GM18909 (cell line): ENCODE measurements around the gene OLFM1.

Experiments used
- ATAC-seq: cut with Tn5 transposase; IDR thresholded peaks from one replicate; pipeline ENCODE4 v1.9.1; 2021; ENCODE audit warnings: mild to moderate bottlenecking; ENCODE audit not compliant: unreplicated experiment, poor library complexity

The OLFM1 gene

GRCh38 chr9:135075234-135076142 lies 12.0 kb upstream of the OLFM1 start:
- ATAC-seq, result no peak

DNA sequence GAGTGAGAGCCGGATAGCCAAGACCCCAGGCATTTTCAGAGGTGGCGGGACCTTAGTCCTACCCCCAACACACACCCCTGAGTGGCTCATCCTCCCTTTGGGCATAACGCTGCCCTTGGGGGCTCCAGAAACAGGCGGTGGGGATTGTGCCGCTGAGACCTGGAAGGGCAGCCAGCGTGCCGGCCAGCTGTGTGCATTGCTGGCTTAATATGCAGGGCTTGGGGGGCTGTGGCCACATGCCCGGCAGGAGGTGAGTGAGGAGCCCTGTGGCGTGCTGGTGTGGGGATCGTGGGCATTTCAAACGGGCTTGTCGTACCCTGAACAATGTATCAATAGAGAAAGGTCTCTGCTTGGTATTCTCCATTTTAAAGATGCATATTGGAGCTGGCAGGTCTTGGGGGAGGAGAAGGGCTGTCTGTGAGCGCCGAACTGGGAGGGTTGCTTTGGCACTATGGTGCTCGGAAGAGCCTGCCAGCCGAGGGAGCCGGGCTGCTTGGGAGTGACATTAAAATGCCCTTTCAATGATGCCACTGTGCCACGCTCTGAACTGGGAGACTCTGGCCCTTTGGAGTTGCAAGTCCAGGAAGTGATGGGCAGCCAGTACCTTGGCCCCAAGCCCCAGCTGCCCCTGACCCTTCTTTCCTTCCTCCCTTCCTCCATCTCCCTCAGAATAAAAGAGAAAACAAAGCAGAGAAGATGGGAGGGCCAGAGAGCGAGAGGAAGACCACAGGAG lies 11.2 kb upstream of the OLFM1 start:
- ATAC-seq, result no peak

DNA sequence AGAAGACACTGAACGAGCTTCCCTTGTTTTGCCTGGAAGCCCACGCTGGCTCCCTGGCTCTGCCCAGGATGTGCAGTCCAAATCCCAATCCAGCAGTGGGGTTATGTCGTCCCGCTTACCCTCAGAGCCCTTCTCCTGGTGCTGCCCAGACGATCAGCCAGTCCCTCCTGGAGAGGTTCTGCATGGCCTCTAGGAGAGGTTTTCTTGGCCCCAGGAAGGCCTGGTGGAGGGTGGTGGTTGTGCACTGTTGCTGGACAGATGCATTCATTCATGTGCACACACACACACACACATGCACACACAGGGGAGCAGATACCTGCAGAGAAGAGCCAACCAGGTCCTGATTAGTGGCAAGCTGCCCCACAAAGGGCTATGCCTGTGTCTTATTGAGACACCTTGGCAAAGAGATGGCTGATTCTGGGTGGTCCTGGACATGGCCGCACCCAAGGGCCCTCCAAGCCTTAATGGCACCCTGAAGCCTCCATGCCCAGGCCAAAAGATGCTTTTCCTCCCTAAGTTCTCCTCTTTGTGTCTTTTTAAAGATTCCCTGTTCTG lies 10.5 kb upstream of the OLFM1 start:
- no peak for ATAC-seq

- no peak for ATAC-seq
Measured at GRCh38 chr9:135077497-135078200, 9.8 kb upstream of the OLFM1 start.

DNA sequence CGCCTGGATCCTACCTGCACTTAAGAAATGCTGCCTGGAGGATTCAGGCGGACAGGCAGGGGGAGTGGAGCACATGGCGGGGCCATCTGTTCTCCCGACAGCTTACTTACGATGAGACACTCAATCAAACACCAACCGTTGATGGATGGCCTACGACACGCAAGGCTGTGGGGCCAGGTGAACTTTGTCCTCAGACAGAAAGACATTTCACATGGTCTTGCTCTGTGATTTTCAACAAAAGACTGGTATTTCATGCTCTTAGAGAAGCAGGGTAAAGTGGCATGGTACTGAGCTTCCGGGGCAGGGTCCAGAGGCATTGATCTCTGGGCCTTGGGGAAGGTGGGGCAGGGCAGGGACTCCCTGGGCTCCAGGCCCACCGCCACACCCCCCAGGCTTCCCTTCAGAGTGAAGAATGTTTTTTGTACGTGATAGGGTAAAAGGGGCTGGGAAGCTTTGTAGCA lies 9.1 kb upstream of the OLFM1 start:
- no peak for ATAC-seq

DNA sequence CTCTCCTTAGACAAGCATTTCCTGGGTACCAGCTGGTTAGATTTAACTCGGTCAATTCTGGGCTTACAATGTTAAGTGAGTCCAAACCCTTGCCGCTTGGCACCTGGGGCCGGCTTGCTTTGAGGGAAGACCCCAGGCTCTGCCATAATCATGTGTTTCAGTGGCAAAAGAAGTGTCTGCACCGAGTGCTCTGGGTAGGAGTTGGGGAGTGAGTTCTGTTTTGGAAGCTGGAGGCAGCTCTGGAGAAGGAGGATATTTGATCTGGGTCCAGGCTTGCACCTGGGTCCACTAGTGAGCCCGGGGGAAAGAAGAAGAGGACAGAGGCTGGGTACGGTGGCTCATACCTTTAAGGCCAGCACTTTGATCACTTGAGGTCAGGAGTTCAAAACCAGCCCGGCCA lies 8.4 kb upstream of the OLFM1 start:
- ATAC-seq, result no peak

DNA sequence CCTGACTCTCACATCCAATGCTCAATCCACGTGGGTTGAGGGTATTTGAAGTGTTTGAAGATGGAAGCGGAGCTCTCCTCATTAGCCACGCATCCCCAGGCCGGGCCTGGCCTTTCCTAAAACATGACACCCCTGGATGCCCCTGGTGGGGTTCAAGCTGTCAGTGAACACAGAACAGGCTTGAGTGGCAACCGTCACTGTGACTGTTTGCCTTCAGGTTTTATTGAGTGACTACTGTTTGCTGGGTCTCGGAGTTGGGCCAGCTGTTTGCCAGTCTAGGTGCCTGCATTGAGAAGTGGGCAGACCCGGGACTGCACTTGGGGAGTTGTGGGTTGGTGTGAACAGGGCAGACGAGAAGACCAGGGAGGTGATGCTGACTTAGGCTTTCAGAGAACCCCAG lies 7.8 kb upstream of the OLFM1 start:
- ATAC-seq, result no peak

DNA sequence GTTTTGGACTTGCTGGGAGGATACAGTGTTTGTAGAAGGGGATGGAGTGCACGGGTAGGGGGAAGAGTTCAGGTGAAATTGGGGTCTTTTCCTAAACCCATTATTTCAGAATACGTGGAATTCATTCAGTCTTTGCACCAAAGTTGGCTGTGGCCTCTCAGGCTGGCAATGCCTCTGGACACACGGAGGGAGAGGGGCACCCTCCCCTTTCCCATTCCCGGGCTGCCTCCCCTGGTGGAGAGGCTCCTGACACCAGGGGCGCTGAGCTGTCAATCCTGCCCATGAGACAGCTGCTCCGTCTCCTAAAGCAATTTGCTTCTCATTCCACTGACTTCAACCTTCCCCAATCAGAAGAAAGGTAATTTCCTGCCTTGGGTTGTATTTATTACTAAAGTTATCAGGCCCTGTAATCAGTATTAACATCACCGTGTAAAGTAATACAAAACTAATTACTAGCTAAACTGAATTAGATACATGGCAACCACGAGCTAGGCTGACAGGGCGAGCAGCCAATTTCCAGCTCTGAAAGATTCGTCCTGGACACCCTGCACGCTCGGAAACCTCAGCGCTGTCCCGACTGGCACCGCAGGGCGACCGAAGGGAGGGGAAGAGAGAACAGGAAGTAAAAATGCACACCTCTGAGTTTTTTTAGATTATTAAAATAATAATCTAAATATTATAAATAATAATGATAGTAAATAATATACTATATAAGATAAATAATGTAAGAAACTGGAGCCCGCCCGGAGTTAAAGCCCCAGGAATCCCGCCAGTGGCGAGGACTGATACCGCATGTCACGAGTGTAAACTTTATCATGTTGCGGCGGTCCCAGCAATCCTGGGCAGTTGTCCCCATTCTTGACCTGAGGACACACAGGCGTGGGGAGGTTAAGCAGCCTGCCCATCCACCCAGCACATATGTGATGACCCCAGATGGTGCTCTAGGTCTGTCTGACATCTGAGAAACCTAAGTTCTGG lies 6.9 kb upstream of the OLFM1 start:
- no peak for ATAC-seq

GRCh38 chr9:135081264-135081660 lies 6.2 kb upstream of the OLFM1 start:
- no peak for ATAC-seq

DNA sequence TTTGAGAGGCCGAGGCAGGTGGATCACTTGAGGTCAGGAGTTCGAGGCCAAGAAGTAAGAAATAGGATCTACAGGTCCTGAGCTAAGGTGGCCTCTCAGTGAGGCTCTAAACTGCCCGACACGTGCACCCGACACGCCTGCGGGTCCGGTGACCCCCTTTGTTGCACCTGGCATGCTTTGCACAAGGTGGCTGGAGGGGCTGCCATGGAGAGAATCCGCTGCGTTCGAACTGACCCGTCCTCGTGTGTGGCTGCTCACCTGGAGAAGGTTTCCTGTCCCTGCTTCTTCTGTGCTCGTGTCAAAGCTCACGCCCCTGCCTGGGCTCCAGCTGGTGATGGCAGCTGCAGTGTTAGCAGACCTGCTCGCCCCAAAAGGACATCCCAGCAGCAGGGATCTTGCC lies 5.7 kb upstream of the OLFM1 start:
- no peak for ATAC-seq

GRCh38 chr9:135082536-135082935 lies 4.9 kb upstream of the OLFM1 start:
- ATAC-seq, result no peak

DNA sequence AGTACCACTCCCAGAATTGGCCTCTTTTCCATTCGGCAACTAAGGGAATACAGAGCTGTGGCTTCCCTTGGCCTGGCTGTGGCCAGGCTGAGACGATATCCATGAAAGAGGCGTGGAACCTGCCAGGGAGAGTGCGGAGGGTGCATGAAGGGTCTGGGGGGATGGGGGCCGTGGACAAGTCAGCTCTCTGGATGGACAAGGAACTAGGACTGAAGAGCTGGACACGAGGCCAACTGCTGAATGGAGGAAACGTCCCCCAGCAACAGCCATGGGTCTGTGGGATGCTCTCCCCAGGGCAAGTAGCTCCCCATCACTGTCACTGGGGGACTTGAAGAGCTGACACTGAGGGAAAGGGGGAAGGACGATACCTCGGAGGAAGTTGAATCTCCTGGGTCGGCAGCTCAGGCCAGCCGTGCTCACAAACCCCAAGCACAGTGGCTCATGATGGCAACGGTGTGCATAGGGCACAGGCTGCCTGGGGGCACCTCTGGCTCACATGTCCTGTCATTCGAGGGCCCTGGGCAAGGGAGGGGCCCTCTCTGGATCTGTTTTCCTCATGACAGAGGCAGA lies 4.1 kb upstream of the OLFM1 start:
- ATAC-seq, result no peak

- no peak for ATAC-seq
Measured at GRCh38 chr9:135083831-135084230, 3.6 kb upstream of the OLFM1 start.

- ATAC-seq, result no peak
Measured at GRCh38 chr9:135084262-135084661, 3.2 kb upstream of the OLFM1 start.

DNA sequence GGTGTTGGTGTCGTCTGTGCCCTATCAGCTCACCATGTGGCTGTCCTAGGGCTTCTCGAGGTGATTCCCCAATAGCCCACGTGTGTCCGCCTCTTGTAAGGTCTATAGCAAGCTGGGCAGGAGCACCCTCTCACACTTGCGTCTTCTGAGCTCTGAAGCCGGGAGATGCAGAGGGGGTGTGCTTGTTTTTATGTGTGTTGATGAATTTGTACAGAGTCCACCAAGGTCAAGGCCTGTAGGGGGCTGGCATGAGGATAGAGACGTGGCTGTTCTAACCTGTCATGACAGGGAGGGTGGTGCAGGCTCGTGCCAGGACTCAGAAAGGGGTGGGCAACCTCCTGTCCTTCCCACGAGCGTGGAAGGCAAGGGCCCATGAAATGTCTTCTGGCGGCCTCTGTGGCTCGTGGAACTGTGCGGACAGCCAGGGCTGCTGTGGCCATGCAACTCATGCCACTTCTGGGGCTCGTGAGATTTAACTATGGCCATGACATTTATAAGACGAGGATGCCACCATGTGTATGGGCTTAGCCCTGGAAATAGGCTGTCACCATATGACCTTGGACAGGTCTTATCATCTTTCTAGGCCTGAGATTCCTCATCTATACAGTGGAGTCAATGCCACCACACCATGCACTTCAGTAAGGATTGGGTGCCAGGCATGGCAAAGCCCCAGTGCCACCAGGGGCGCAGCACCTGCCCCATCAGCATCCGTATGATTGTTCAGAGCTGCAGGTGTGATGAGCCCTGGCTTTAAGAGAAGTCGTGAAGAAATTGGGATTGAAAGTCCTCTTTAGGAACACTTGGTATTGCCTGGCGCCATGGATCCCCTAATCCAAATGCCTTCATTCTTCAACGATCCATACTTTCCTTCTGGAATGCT lies 2.3 kb upstream of the OLFM1 start:
- no peak for ATAC-seq

- no peak for ATAC-seq
Measured at GRCh38 chr9:135085830-135086546, 1.5 kb upstream of the OLFM1 start.

DNA sequence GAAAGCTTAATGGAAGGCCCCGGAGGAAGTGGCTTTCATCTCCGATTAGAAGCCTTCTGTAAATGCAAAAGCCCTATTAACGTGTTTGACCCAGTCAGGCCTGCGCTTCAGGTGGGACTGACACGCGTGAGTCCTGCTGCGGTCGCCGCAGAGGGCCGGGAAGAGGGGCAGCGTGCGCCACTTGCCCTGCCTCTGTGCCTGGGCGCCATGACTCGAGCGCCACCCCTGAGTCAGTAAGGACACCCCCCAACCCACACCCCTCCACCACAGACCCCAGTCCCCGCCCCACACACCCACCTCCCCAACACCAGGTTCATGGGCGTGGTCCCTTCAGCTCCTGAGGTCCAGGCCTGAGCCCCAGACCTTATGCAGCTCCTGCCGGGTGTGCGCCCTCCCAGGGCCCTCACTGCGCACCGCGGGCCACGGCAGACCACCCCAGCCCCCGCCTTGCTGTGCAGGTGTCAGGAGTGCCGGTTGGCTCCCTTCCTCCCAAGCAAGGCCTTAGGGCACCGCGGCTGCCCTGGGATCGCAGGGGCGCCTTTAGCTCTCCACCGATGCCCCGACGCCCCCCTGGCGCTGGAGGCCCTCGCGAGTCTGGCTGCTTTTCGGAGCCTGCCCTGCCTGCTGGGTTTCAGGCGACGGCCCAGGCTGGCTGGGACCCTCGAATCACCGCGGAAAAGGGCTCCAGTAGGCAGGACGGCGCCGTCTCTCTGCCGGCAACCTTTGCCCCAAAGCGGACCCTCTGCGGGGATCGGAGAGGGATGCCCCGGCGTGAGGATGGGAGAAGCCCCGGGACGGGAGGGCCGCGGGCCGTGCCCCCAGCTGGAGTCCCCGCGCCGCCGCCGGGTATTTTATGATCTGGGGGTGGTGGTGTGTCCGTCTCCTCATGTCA lies 625 bp upstream of the OLFM1 start:
- no peak for ATAC-seq
